ENCODE data around the gene SOCS1. TPM values are rescaled to one million over a fixed set of nuclear protein-coding genes. Genes with fewer than 3 reads are reported as not detected.

Gene SOCS1
- total and polyA plus RNA-seq, 4 donors = 13.8 to 39.7 (median 23.6) TPM

- Histone ChIP-seq H3K9ac (ENCODE audit: insufficient read depth in 1 of 2, low read length in 2 of 2) (no peak overlapping the region), H3K27me3 (ENCODE audit: control insufficient read depth in 3 of 3, insufficient read depth in 3 of 3, low read length in 2 of 3) (no peaks in the 10 kb centered on the region), H3K9me3 (ENCODE audit: control insufficient read depth in 4 of 4, insufficient read depth in 3 of 4, low read length in 3 of 4) (no peaks in the 10 kb centered on the region), H3K27ac (ENCODE audit: low read depth in 1 of 2, low read length in 1 of 2) (no peak overlapping the region), H3K4me1 (ENCODE audit: control insufficient read depth in 5 of 5, insufficient read depth in 5 of 5, low read length in 5 of 5) (peaks cover 0 to 2% (median 0%) of the 10 kb centered on the region in 5 donors), H3K4me3 (no peak overlapping the region), H3K36me3 (ENCODE audit: control insufficient read depth in 4 of 4, insufficient read depth in 4 of 4, low read length in 4 of 4) (no peaks in the 10 kb centered on the region)
- TF ChIP-seq CTCF (IDR thresholded peaks at IDR 0.05; ENCODE audit: control extremely low read depth, extremely low read depth) = no peak
- DNase-seq = no peak
- 87 to 89% methylated on average over 2 of the region's 2 CpGs for WGBS, 2 donors
- no peak for ATAC-seq (ENCODE audit: insufficient read depth, low FRiP score)
Measured at GRCh38 chr16:11285842-11286241, 29.8 kb upstream of the SOCS1 start.

- ATAC-seq (ENCODE audit: insufficient read depth, low FRiP score) = no peak
Measured at GRCh38 chr16:11283820-11284248, 27.8 kb upstream of the SOCS1 start.

GRCh38 chr16:11280616-11281522, 24.9 kb upstream of the SOCS1 start, which contains the start of gene PRM1:
TSS of gene PRM1 (minus strand) at chr16:11281330. CDS start at chr16:11281238, 92 bp downstream.
- DNase-seq = no peak
- no peak for ATAC-seq (ENCODE audit: insufficient read depth, low FRiP score)
- H3K27me3 ChIP-seq (ENCODE audit: control insufficient read depth in 3 of 3, insufficient read depth in 3 of 3, low read length in 2 of 3) = no peaks in the 10 kb centered on the region
- no peak within 1 kb of the TSS for H3K9ac ChIP-seq (ENCODE audit: insufficient read depth in 1 of 2, low read length in 2 of 2)
- no peak for TF ChIP-seq CTCF (IDR thresholded peaks at IDR 0.05; ENCODE audit: control extremely low read depth, extremely low read depth)
- no peaks in the 10 kb centered on the region for H3K36me3 ChIP-seq (ENCODE audit: control insufficient read depth in 4 of 4, insufficient read depth in 4 of 4, low read length in 4 of 4)
- WGBS, 2 donors = 87 to 91% methylated on average over 25 of the region's 25 CpGs
- H3K27ac ChIP-seq (ENCODE audit: low read depth in 1 of 2, low read length in 1 of 2) = no peak within 1 kb of the TSS
- no peak within 1 kb of the TSS for H3K4me3 ChIP-seq
- peaks cover 0 to 6% (median 0%) of the 10 kb centered on the region in 5 donors for H3K4me1 ChIP-seq (ENCODE audit: control insufficient read depth in 5 of 5, insufficient read depth in 5 of 5, low read length in 5 of 5)
- H3K9me3 ChIP-seq (ENCODE audit: control insufficient read depth in 4 of 4, insufficient read depth in 3 of 4, low read length in 3 of 4) = no peaks in the 10 kb centered on the region

More at GRCh38 chr16:11283820-11284248, 27.8 kb upstream of the SOCS1 start:
- Histone ChIP-seq H3K27me3 (ENCODE audit: control insufficient read depth in 3 of 3, insufficient read depth in 3 of 3, low read length in 2 of 3) (no peaks in the 10 kb centered on the region), H3K4me3 (no peak overlapping the region), H3K9ac (ENCODE audit: insufficient read depth in 1 of 2, low read length in 2 of 2) (no peak overlapping the region), H3K36me3 (ENCODE audit: control insufficient read depth in 4 of 4, insufficient read depth in 4 of 4, low read length in 4 of 4) (no peaks in the 10 kb centered on the region), H3K27ac (ENCODE audit: low read depth in 1 of 2, low read length in 1 of 2) (no peak overlapping the region), H3K9me3 (ENCODE audit: control insufficient read depth in 4 of 4, insufficient read depth in 3 of 4, low read length in 3 of 4) (no peaks in the 10 kb centered on the region), H3K4me1 (ENCODE audit: control insufficient read depth in 5 of 5, insufficient read depth in 5 of 5, low read length in 5 of 5) (peaks cover 0 to 6% (median 0%) of the 10 kb centered on the region in 5 donors)
- WGBS, 2 donors = 52 to 55% methylated on average over 4 of the region's 4 CpGs
- TF ChIP-seq CTCF (IDR thresholded peaks at IDR 0.05; ENCODE audit: control extremely low read depth, extremely low read depth) = no peak
- DNase-seq = no peak
